Measurements from ENCODE around the gene IARS2. TPM values are rescaled to one million over a fixed set of nuclear protein-coding genes. Genes with fewer than 3 reads are reported as not detected.
"Not testable (repeated sequence)": the region's sequence is repeated elsewhere in the genome, so short reads cannot be mapped to it uniquely, and the experiment has no call there.

IARS2 gene
- total RNA-seq, 1 donor from 2014 or later = 99.6 TPM

GRCh38 chr1:220151454-220151853 is 57.5 kb downstream of the IARS2 start:
- H3K4me3 ChIP-seq (ENCODE audit: low read depth, low read length) = no peak overlapping the region
- TF ChIP-seq CTCF (conservative IDR thresholded peaks at IDR 0.05; ENCODE audit: low read depth, low read length) = no peak
- no peak for DNase-seq (ENCODE audit: low read depth)

GRCh38 chr1:220153147-220153546 is 59.2 kb downstream of the IARS2 start:
- no peak overlapping the region for H3K4me3 ChIP-seq (ENCODE audit: low read depth, low read length)
- DNase-seq (ENCODE audit: low read depth) = no peak
- no peak for TF ChIP-seq CTCF (conservative IDR thresholded peaks at IDR 0.05; ENCODE audit: low read depth, low read length)

- no peak for TF ChIP-seq CTCF (conservative IDR thresholded peaks at IDR 0.05; ENCODE audit: low read depth, low read length)
- H3K4me3 ChIP-seq (ENCODE audit: low read depth, low read length) = no peak overlapping the region
Observed at GRCh38 chr1:220156620-220157146, 62.8 kb downstream of the IARS2 start.

GRCh38 chr1:220157738-220158137 is 63.8 kb downstream of the IARS2 start:
- H3K4me3 ChIP-seq (ENCODE audit: low read depth, low read length) = no peak overlapping the region
- TF ChIP-seq CTCF (conservative IDR thresholded peaks at IDR 0.05; ENCODE audit: low read depth, low read length) = no peak
- DNase-seq (ENCODE audit: low read depth) = no peak

More at GRCh38 chr1:220156620-220157146, 62.8 kb downstream of the IARS2 start:
- no peak for DNase-seq (ENCODE audit: low read depth)

GRCh38 chr1:220158530-220158929 is 64.6 kb downstream of the IARS2 start:
- not testable (repeated sequence) for DNase-seq (ENCODE audit: low read depth); H3K4me3 ChIP-seq (ENCODE audit: low read depth, low read length)

- TF ChIP-seq CTCF (conservative IDR thresholded peaks at IDR 0.05; ENCODE audit: low read depth, low read length) = no peak
- H3K4me3 ChIP-seq (ENCODE audit: low read depth, low read length) = no peak overlapping the region
Observed at GRCh38 chr1:220159041-220159440, 65.1 kb downstream of the IARS2 start.

GRCh38 chr1:220160027-220160426 is 66.1 kb downstream of the IARS2 start:
- no peak overlapping the region for H3K4me3 ChIP-seq (ENCODE audit: low read depth, low read length)
- no peak for TF ChIP-seq CTCF (conservative IDR thresholded peaks at IDR 0.05; ENCODE audit: low read depth, low read length)
- DNase-seq (ENCODE audit: low read depth) = no peak

More at GRCh38 chr1:220159041-220159440, 65.1 kb downstream of the IARS2 start:
- DNase-seq (ENCODE audit: low read depth) = no peak

All from epithelial cell of proximal tubule (primary cell).